Small intestine (tissue), 7 donors: ENCODE results near the gene FAAP100. TPM values are rescaled to one million over a fixed set of nuclear protein-coding genes. Genes with fewer than 3 reads are reported as not detected.
"Not testable (repeated sequence)": the region's sequence is repeated elsewhere in the genome, so short reads cannot be mapped to it uniquely, and the experiment has no call there.

Source experiments
- DNase-seq, 2 donors: peaks; one replicate each; pipeline versions ENCODE4 v3.0.0 to v3.0.0-alpha.2; 2013
- FAIRE-seq: peaks from 2 replicates; lab custom pipeline; 2012; peaks lifted over from hg19 to GRCh38; lab: Jason Lieb, UNC
- H3K27ac ChIP-seq, 3 donors: one replicate each; pipeline ENCODE4 v1.5.1; 2013; ENCODE audit warnings: low read length in 2 of 3, mild to moderate bottlenecking in 2 of 3, control low read depth in 1 of 3, inconsistent platforms in 1 of 3, low read depth in 1 of 3, moderate library complexity in 1 of 3
- H3K27me3 ChIP-seq, 3 donors: one replicate each; pipeline ENCODE4 v1.6.1; 2013; ENCODE audit warnings: low read length in 3 of 3, inconsistent platforms in 1 of 3; ENCODE audit not compliant: control insufficient read depth in 3 of 3, insufficient read depth in 3 of 3
- H3K36me3 ChIP-seq, 3 donors: one replicate each; pipeline ENCODE4 v1.6.1; 2013; ENCODE audit warnings: low read length in 3 of 3, inconsistent platforms in 1 of 3, low read depth in 1 of 3, mild to moderate bottlenecking in 1 of 3, moderate library complexity in 1 of 3; ENCODE audit not compliant: control insufficient read depth in 3 of 3, insufficient read depth in 2 of 3
- H3K4me1 ChIP-seq, 3 donors: one replicate each; pipeline ENCODE4 v1.6.1; 2013; ENCODE audit warnings: low read length in 2 of 3, inconsistent platforms in 1 of 3, low read depth in 1 of 3, mild to moderate bottlenecking in 1 of 3, moderate library complexity in 1 of 3; ENCODE audit not compliant: control insufficient read depth in 3 of 3, insufficient read depth in 2 of 3
- H3K4me3 ChIP-seq, 3 donors: one replicate each; pipeline ENCODE4 v1.5.1; 2013; ENCODE audit warnings: low read length in 3 of 3, control low read depth in 1 of 3, inconsistent platforms in 1 of 3, low read depth in 1 of 3, mild to moderate bottlenecking in 1 of 3, moderate library complexity in 1 of 3
- H3K9me3 ChIP-seq, 2 donors: one replicate each; pipeline ENCODE4 v1.6.1; 2013; ENCODE audit warnings: low read depth in 1 of 2, low read length in 1 of 2; ENCODE audit not compliant: control insufficient read depth in 2 of 2, insufficient read depth in 1 of 2
- WGBS, 3 donors: extraction: QIAGEN DNeasy Blood & Tissue Kit; methylation state at CpG; one replicate each; pipeline ENCODE4 v1.1.7; 2013; 5-methylcytosine and 5-hydroxymethylcytosine counted together
- polyA plus RNA-seq, 4 donors: library from polyadenylated mRNA; stranded (reverse) in 3 of 4; unstranded in 1 of 4; fragments of 200-250 nt in 3 of 4; fragments of 120-200 nt in 1 of 4; gene quantifications; one replicate each; pipeline versions ENCODE4 v1.2.1 to v1.2.3, GENCODE V29; 2013
- donor health status: healthy with polysubstance abuse.
- donor health status: control.
- donor health status: control.
- donor health status: Bipolar disorder and iron deficiency.
- donor health status: healthy.

Gene FAAP100
- polyA plus RNA-seq, 4 donors, result 23.7 to 30.2 (median 26.9) TPM

DNA sequence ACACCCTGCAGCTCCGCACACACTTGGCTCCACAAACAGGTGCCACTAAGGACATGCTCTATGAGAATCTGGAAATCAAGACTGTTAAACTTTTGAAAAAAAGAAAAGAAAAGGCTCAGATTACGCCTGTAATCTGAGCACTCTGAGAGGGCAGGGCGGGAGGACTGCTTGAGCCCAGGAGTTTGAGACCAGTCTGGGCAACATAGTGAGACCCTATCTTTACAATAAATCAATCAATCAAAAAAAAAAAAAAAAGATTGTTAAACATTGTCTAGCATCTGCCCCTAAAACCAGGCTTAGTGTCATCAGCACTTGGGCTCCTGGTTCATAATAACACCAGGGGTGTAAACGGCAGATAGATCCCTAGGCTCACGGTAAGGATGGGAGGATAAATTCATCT lies 37.5 kb upstream of the FAAP100 start:
- Histone ChIP-seq H3K4me3 (no peak overlapping the region), H3K4me1 (no peaks in the 10 kb centered on the region), H3K36me3 (peaks cover 20 to 88% (median 24%) of the 10 kb centered on the region in 3 donors), H3K27me3 (no peaks in the 10 kb centered on the region), H3K9me3 (no peaks in the 10 kb centered on the region), H3K27ac (no peak overlapping the region)
- no peak for FAIRE-seq
- 88 to 99% (median 93%) methylated on average over 5 of the region's 5 CpGs for WGBS, 3 donors
- DNase-seq, result no peak

DNA sequence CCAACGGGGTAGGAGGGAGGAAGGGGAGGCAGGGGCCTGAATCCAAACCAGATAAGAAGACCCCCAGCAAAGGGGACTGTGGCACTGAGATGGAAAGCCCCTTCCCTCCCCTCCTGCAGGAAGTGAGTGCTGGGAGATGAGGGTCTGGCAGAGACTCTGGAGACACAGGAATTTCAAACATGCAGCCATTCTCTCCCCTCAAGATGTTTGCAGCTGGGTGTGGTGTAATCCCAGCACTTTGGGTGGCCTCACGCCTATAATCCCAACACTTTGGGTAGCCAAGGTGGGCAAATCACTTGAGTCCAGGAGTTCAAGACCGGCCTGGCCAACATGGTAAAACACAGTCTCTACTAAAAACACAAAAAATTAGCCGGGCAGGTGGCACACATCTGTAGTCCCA lies 33.9 kb upstream of the FAAP100 start:
- FAIRE-seq, result no peak
- no peak for DNase-seq
- Histone ChIP-seq H3K36me3 (peaks cover 13 to 83% (median 16%) of the 10 kb centered on the region in 3 donors), H3K27ac (no peak overlapping the region), H3K4me1 (no peaks in the 10 kb centered on the region), H3K4me3 (no peak overlapping the region), H3K27me3 (no peaks in the 10 kb centered on the region), H3K9me3 (no peaks in the 10 kb centered on the region)
- 89 to 93% (median 89%) methylated on average over 4 of the region's 4 CpGs for WGBS, 3 donors

DNA sequence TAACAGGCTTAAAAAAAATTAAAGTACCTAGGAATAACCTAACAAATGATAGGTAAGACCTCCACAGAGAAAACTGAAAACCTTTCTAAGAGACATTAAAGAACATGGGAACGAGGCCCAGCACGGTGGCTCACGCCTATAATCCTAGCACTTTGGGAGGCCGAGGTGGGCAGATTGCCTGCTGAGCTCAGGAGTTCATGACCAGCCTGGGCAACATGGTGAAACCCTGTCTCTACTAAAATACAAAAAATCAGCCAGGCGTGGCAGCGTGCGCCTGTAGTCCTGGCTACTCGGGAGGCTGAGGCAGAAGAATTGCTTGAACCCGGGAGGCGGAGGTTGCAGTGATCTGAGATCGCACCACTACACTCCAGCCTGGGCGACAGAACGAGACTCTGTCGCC lies 32.6 kb upstream of the FAAP100 start:
- H3K4me3 ChIP-seq, H3K27me3 ChIP-seq, H3K4me1 ChIP-seq, H3K27ac ChIP-seq, FAIRE-seq, H3K9me3 ChIP-seq, DNase-seq: not testable (repeated sequence)
- WGBS, 3 donors, result 95 to 98% (median 97%) methylated on average over 14 of the region's 14 CpGs
- peaks cover 16 to 83% (median 17%) of the 10 kb centered on the region in 3 donors for H3K36me3 ChIP-seq

DNA sequence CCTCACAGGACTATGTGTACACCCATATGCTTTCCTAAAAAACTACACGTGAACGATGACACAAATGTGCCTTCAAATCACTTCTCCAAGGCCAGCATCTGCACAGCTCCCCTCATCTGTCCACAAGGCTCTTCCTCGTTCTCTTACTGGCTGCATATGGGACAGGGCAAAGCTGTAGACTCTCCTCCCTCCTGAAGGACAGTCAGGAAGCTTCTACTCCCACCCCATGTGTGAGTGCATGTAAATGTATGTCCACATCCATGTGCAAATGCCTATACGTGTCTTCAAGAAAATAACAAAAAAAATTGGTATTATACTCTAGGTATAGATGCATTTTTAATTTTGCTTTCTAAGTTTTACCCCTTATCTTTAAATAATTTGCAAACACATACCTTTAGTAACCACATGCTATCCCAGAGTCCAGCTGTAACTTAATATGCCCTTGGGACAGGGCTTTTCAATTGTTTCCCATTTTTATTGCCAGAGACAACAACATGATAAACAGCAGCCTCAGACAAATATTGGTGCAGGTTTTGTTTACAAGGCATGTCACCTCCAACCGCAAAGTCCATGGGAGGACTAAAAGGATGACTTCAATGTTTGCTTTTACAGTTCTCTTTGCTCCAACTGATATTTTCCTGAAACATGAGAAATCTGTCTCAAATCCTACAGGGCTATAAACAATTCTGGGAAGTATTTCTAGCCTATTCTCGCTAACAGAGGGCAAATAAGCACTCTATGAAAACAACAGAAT lies 31.6 kb upstream of the FAAP100 start:
- no peak for FAIRE-seq
- no peaks in the 10 kb centered on the region for H3K9me3 ChIP-seq
- H3K4me3 ChIP-seq, result no peak overlapping the region
- H3K4me1 ChIP-seq, result no peaks in the 10 kb centered on the region
- H3K36me3 ChIP-seq, result peaks cover 14 to 83% (median 16%) of the 10 kb centered on the region in 3 donors
- DNase-seq, result no peak
- WGBS, 3 donors, result 88 to 95% (median 94%) methylated on average over 6 of the region's 6 CpGs
- no peak overlapping the region for H3K27ac ChIP-seq
- H3K27me3 ChIP-seq, result no peaks in the 10 kb centered on the region

DNA sequence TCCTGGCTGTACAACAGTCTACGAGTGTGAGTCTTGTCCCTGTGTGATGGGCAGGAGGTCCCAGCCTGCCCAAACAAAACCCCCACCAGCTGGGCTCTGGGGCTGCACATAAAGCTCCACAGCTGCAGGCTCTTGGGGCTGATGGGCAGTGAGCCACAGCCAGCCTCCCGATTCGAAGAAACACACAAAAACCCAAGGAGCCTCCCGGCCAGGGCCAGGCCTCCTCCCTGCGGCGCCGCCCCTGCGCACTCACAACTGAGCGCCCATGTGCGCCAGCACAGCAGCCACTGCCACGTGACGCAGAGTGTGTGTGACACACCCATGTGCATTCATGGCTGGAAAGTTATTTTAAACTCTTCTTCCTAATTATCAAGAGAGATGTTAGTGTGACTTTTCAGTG lies 30.6 kb upstream of the FAAP100 start:
- Histone ChIP-seq H3K9me3 (no peaks in the 10 kb centered on the region), H3K36me3 (peaks cover 11 to 82% (median 12%) of the 10 kb centered on the region in 3 donors), H3K4me1 (no peaks in the 10 kb centered on the region), H3K27ac (no peak overlapping the region), H3K27me3 (no peaks in the 10 kb centered on the region), H3K4me3 (no peak overlapping the region)
- 89 to 93% (median 93%) methylated on average over 12 of the region's 12 CpGs for WGBS, 3 donors
- DNase-seq (no peak), FAIRE-seq (no peak)

DNA sequence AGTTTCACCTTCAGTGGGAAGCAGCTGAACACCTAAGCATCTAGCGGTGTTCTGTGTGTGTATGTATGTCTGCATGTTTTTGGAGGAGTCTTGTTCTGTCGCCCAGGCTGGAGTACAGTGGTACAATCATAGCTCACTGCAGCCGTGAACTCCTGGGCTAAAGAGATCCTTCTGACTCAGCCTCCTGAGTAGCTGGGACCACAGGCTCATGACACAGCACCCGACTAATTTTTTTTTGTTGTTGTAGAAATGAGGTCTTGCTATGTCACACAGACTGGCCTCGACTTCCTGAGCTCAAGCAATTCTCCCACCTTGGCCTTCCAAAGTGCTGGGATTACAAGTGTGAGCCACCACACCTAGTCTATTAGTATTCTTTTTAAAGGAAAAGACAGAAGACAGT lies 30.2 kb upstream of the FAAP100 start:
- FAIRE-seq, result no peak
- Histone ChIP-seq H3K27me3 (no peaks in the 10 kb centered on the region), H3K4me3 (no peak overlapping the region), H3K36me3 (peaks cover 11 to 82% (median 13%) of the 10 kb centered on the region in 3 donors), H3K9me3 (no peaks in the 10 kb centered on the region), H3K4me1 (no peaks in the 10 kb centered on the region), H3K27ac (no peak overlapping the region)
- DNase-seq, result no peak
- WGBS, 3 donors, result 80 to 90% (median 88%) methylated on average over 5 of the region's 5 CpGs

DNA sequence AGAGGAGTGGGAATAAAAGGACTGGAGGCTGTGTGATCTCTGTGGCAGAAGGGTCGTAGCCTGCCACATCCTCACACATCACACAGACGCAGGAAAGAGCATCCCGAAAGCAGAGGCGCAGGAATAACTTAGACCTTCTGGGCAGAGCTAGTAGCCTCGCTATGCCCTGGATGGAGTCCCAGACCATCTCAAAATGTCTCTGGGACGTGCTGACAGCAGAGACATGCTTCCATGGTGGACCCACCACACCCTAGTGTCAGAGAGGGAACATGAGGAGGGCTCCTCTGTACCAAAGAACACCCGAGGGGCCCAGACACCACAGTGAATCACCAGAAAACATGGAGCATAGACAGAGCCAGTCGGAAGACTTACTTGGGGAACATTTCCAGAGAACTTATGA lies 29.6 kb upstream of the FAAP100 start:
- Histone ChIP-seq H3K4me1 (no peaks in the 10 kb centered on the region), H3K4me3 (no peak overlapping the region), H3K36me3 (peaks cover 11 to 83% (median 14%) of the 10 kb centered on the region in 3 donors), H3K27ac (no peak overlapping the region), H3K27me3 (no peaks in the 10 kb centered on the region), H3K9me3 (no peaks in the 10 kb centered on the region)
- DNase-seq, result no peak
- no peak for FAIRE-seq
- 91 to 94% (median 94%) methylated on average over 8 of the region's 8 CpGs for WGBS, 3 donors

DNA sequence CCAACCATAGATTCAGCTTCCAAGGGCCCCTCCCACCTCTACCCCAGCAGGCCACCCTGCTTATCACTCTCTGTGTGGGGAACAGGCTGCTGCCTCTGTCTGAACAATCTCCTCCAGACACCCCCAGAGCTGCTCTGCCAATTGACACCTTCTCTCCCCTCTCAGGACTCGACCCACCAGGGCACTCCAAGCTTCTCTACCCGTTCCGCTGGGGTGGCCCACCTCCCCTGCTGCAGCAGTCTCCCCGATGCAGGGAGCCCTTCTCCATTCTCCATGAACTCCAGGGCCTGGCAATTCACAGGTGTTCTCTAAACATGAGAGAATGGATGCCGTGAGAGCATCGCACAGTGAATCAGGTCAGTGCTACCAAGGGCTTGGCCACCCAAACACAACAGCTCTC lies 28.3 kb upstream of the FAAP100 start:
- Histone ChIP-seq H3K36me3 (peaks cover 7 to 78% (median 11%) of the 10 kb centered on the region in 3 donors), H3K9me3 (no peaks in the 10 kb centered on the region), H3K27ac (no peak overlapping the region), H3K4me3 (no peak overlapping the region), H3K27me3 (no peaks in the 10 kb centered on the region), H3K4me1 (no peaks in the 10 kb centered on the region)
- 95 to 97% (median 95%) methylated on average over 6 of the region's 6 CpGs for WGBS, 3 donors
- FAIRE-seq, result no peak
- no peak for DNase-seq
